HG02943 (cell line): ENCODE measurements around the gene KCNH6.

Experiments
- ATAC-seq: cut with Tn5 transposase; IDR thresholded peaks from one replicate; pipeline ENCODE4 v1.9.1; 2021; ENCODE audit warnings: mild to moderate bottlenecking, low read depth, moderate library complexity; ENCODE audit not compliant: unreplicated experiment

The KCNH6 gene

GRCh38 chr17:63523253-63523855 lies at the start of gene KCNH6:
Gene KCNH6 (plus strand): TSS chr17:63523358. CDS start chr17:63523414, 56 bp downstream.
- no peak for ATAC-seq

DNA sequence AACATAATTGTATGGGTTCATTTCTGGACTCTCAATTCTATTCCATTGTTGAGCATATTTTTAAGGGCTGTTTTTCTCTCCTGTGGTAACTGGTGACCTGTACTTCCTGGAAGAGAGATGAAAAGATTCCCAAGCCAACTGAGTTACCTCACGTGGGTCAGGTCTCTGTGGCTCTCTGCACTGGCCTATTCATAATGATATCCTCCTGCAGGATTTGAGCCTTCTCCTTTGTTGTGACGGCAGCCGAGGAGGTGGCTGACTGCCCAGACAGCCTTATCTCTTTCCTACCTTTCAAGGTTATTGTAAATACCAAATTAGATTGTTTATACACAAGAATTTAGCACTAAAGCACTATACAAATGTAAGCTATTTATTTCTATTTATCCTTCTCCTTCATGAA lies 49.0 kb upstream of the KCNH6 start:
- no peak for ATAC-seq

DNA sequence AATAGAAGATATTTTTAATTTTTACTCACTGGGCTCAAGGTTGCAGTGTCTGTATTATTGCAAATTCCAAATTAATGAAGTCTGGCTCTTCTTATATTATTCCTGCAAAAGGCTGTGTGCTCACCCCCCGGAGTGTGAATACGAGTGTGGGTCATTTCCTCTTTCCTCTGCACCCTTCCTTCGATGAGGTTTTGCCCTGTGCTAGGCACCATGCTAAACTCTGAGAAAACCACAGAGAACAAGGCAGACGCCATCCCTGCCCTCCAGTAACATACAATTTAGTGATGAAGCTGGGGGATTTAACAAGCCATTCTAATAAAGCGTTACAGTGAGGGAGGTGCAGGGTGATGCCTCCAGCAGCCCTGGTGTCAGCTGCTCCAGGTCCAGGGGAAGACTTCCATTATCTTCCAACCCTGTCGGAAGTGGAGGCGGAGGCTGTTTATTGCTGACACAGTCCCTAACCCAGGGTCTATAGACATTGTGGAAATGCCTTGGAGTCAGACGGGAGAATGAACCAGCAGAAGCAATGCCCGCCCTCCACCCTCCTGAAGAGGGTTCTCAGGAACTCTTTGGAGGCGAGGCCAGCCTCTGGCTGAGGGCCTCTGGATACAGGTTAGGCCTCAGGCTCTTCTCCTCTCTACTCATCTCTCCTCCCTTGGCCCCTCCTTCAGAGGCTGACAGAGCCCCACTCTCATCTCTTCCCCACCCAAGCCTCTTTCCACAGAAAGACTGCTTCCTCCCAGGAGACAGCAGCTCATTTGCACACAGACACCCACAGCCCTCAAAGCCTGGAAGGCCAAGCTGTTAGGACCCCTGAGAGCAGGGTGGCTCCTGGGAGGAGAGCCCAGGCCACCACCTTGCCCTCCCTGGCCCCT lies 48.3 kb upstream of the KCNH6 start:
- ATAC-seq = no peak

DNA sequence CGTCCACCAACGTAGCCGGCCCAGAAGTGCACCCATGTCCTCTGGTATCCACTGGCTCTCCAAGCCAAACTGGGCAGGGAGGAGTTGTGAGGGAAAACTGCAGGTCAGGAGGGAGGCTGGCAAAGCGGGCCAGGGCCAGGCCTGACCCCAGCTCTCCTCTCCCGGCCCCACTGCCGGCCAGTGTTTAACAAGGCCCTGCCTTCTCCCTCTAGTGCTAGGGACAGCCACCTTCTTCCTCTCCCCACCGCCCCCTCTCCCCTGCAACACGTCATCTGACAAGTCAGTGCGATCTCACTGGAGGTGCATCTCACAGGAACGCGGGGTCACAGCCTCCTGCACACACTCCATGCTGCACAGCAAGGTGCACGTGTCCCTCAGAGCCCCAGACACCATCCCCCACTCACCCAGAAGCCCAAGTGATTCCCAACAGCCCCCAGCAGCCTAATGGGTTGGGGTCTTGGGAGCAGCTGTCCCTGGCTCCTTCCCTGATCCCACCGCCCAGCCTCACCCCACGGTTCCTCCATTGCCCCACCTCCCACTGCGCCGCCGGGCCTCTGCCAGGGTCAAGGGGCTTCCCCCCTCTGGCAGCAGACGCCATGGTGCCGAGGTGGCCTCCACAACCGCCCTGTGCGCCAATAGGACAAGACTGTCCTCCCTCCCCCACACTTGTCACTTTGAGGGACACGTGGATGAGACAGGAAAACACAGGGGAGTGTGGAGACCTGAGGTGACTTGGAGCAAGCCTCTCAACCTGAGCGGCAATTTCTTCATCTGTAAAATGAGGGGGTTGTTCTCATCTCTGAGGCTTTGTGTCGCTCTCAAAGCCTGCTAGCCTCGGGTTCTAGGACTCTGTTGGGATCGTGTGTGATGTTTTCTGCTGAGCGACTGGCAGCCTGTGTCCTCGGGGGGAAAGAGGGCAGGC lies 47.4 kb upstream of the KCNH6 start:
- ATAC-seq = no peak

GRCh38 chr17:63476459-63476853 lies 46.7 kb upstream of the KCNH6 start:
- no peak for ATAC-seq

- no peak for ATAC-seq
Observed at GRCh38 chr17:63476854-63477479, 46.2 kb upstream of the KCNH6 start, which contains the start of gene ACE. Gene ACE (plus strand): TSS chr17:63477061. CDS start chr17:63477095, 34 bp downstream.

DNA sequence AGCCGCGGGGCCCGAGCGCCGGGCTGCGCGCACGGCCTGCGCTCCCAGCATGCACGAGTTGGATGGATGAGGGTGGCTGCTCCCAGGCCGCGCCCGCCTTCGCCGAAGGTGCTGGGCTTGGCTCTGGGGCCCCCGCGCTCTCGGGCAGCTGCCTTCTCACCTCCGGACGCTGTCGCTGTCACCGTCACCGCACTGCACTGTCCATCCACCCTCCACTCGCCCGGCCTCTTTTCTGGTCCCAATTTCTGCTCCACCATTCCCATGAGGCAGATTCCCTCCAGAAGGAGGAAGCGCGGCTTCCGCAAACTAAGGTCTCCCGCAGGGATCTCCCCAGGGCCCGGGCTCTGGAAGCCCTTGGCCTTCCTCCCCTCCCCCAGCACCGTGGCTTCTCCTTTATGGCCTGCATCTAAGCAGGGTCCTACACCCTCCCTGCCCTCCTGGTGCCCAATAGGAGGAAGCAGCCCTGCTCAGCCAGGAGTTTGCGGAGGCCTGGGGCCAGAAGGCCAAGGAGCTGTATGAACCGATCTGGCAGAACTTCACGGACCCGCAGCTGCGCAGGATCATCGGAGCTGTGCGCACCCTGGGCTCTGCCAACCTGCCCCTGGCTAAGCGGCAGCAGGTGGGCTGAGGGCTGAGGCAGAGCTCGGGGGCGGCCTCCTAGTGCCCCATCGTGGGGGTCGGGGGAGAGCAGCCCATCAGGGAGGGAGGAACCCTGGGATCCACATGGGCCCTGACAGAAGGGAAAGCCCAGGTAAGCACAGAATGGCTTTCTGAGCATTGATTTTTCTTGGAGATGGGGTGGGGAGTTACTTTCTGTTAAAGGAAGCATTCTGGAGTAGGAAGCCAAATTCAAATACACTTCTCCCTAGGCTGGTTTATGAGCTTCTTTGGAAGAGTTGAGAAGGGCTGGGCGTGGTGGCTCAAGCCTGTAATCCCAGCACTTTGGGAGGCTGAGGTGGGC lies 45.4 kb upstream of the KCNH6 start:
- ATAC-seq = no peak

DNA sequence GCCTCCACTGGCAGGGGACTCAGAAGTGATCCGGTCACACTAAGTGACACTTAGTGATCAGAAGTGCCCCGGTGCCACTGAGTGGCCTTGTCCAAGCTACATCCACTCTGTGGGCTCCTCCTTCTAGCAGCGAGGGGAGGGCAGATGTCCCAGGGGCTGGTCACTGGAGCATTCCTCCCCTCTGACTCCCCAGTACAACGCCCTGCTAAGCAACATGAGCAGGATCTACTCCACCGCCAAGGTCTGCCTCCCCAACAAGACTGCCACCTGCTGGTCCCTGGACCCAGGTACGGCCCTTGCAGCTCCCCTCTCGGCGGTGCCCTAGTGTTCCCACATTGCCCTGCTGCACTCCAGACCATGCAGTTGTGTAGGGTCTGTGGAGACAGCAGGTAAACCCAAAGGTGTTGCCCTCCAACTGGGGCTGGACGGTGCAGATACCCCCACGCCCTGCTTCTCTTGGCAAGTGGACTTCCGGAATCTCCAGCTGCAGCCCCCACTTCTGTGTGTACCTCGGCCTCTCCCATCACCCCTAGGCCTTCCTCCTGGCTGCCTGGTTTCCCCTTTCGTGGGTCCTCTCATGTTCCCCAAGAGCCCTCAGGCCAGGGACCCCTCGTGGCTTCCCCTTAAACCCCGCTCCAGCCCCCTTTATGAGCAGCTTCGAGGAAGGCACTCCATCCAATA lies 44.2 kb upstream of the KCNH6 start:
- no peak for ATAC-seq

GRCh38 chr17:63479495-63480184 lies 43.5 kb upstream of the KCNH6 start:
- ATAC-seq = no peak

DNA sequence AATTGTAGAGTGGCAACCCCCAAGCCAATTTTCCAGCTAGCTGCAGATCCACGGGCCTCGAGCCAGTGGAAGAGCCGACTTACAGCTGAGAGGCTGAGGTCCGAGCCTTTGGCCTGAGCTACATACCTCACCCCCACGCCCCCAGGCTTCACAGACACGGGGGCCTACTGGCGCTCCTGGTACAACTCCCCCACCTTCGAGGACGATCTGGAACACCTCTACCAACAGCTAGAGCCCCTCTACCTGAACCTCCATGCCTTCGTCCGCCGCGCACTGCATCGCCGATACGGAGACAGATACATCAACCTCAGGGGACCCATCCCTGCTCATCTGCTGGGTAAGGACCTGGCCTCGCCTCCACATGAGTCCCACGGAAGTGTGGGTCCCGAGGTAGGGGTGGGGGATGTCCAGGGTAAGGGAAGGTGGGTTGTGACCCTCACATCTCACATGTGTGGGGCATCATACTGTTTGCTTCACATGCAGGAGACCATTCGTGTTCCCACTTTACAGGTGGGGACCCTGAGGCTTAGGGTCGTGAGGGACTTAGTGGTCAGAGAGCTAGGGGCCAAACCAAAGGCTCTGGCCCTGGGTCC lies 42.9 kb upstream of the KCNH6 start:
- ATAC-seq = no peak

GRCh38 chr17:63480826-63481487 lies 42.2 kb upstream of the KCNH6 start:
- ATAC-seq = no peak

GRCh38 chr17:63481488-63481870 lies 41.7 kb upstream of the KCNH6 start:
- ATAC-seq = no peak

DNA sequence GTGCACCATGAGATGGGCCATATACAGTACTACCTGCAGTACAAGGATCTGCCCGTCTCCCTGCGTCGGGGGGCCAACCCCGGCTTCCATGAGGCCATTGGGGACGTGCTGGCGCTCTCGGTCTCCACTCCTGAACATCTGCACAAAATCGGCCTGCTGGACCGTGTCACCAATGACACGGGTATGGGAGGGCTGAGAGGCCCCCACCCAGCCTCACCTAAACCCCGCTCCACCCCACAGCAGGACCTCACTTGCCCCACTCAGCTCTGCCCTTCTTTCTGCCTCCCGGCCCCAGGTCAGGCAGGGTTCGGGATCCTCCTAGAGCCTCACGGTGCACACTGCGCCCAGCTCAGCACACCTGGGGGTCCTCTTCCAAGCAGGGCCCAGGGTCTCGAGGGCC lies 40.6 kb upstream of the KCNH6 start:
- no peak for ATAC-seq

- no peak for ATAC-seq
Observed at GRCh38 chr17:63483038-63483437, 40.1 kb upstream of the KCNH6 start.

- no peak for ATAC-seq
Observed at GRCh38 chr17:63483655-63484575, 39.2 kb upstream of the KCNH6 start.

- ATAC-seq = no peak
Observed at GRCh38 chr17:63486317-63487013, 36.7 kb upstream of the KCNH6 start.
